ENCODE measurements around the gene TOP3A.

The TOP3A gene

GRCh38 chr17:18281788-18282187 is 33.0 kb downstream of the TOP3A start:
- TF ChIP-seq MAX (IDR thresholded peaks at IDR 0.05), result no peak
- no peak for TF ChIP-seq REST (IDR thresholded peaks at IDR 0.05; ENCODE audit: low read depth)
- TF ChIP-seq TEAD4 (IDR thresholded peaks at IDR 0.05), result no peak
- TF ChIP-seq EGR1 (IDR thresholded peaks at IDR 0.05), result no peak
- no peak for TF ChIP-seq RAD21 (IDR thresholded peaks at IDR 0.05; ENCODE audit: low read depth)
- TF ChIP-seq CEBPB (IDR thresholded peaks at IDR 0.05), result no peak
- TF ChIP-seq USF1 (IDR thresholded peaks at IDR 0.05), result no peak
- TF ChIP-seq EP300 (IDR thresholded peaks at IDR 0.05; ENCODE audit: borderline replicate concordance), result no peak
- no peak for TF ChIP-seq TAF1 (IDR thresholded peaks at IDR 0.05; ENCODE audit: low read depth)
- TF ChIP-seq ZBTB7A (IDR thresholded peaks at IDR 0.05; ENCODE audit: low read depth), result no peak
- no peak for TF ChIP-seq FOXM1 (IDR thresholded peaks at IDR 0.05; ENCODE audit: borderline replicate concordance, low read depth)
- TF ChIP-seq YY1 (IDR thresholded peaks at IDR 0.05; ENCODE audit: low read depth), result no peak
- TF ChIP-seq CREB1 (IDR thresholded peaks at IDR 0.05; ENCODE audit: low read depth), result no peak
- no peak for TF ChIP-seq TCF12 (IDR thresholded peaks at IDR 0.05; ENCODE audit: low read depth)
- no peak for TF ChIP-seq NFIC (IDR thresholded peaks at IDR 0.05)

GRCh38 chr17:18280766-18281371 is 33.9 kb downstream of the TOP3A start:
- no peak for TF ChIP-seq USF1 (IDR thresholded peaks at IDR 0.05)
- TF ChIP-seq CREB1 (IDR thresholded peaks at IDR 0.05; ENCODE audit: low read depth), result no peak
- TF ChIP-seq EP300 (IDR thresholded peaks at IDR 0.05; ENCODE audit: borderline replicate concordance), result no peak
- no peak for TF ChIP-seq RAD21 (IDR thresholded peaks at IDR 0.05; ENCODE audit: low read depth)
- TF ChIP-seq TAF1 (IDR thresholded peaks at IDR 0.05; ENCODE audit: low read depth), result no peak
- TF ChIP-seq TCF12 (IDR thresholded peaks at IDR 0.05; ENCODE audit: low read depth), result no peak
- no peak for TF ChIP-seq NFIC (IDR thresholded peaks at IDR 0.05)
- TF ChIP-seq CEBPB (IDR thresholded peaks at IDR 0.05), result no peak
- TF ChIP-seq TEAD4 (IDR thresholded peaks at IDR 0.05), result no peak
- no peak for TF ChIP-seq REST (IDR thresholded peaks at IDR 0.05; ENCODE audit: low read depth)
- no peak for TF ChIP-seq FOXM1 (IDR thresholded peaks at IDR 0.05; ENCODE audit: borderline replicate concordance, low read depth)
- no peak for TF ChIP-seq MAX (IDR thresholded peaks at IDR 0.05)
- no peak for TF ChIP-seq YY1 (IDR thresholded peaks at IDR 0.05; ENCODE audit: low read depth)
- no peak for TF ChIP-seq EGR1 (IDR thresholded peaks at IDR 0.05)

- TF ChIP-seq TAF1 (IDR thresholded peaks at IDR 0.05; ENCODE audit: low read depth) (no peak), USF1 (IDR thresholded peaks at IDR 0.05) (no peak), FOXM1 (IDR thresholded peaks at IDR 0.05; ENCODE audit: borderline replicate concordance, low read depth) (no peak), EP300 (IDR thresholded peaks at IDR 0.05; ENCODE audit: borderline replicate concordance) (no peak), EGR1 (IDR thresholded peaks at IDR 0.05) (no peak)
These were observed 34.5 kb downstream of the TOP3A start for GRCh38 chr17:18280249-18280648.

DNA sequence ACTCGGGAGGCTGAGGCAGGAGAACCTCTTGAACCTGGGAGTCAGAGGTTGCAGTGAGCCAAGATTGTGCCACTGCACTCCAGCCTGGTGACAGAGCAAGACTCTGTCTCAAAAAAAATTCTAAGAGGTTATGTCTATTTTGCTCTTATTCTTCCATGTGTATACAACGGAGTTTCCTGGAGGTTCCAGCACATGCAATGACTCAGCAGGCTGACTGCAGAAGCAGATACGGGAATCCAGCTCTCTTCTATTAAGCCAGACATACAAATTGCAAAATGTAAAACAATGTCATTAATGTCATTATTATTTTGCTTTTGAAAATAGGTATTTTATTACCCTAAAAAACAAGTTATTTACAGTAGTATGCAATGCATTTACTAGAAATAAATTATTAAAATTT is 35.9 kb downstream of the TOP3A start:
- no peak for TF ChIP-seq RAD21 (IDR thresholded peaks at IDR 0.05; ENCODE audit: low read depth)
- no peak for TF ChIP-seq EP300 (IDR thresholded peaks at IDR 0.05; ENCODE audit: borderline replicate concordance)
- TF ChIP-seq TAF1 (IDR thresholded peaks at IDR 0.05; ENCODE audit: low read depth), result no peak
- TF ChIP-seq YY1 (IDR thresholded peaks at IDR 0.05; ENCODE audit: low read depth), result no peak
- TF ChIP-seq USF1 (IDR thresholded peaks at IDR 0.05), result no peak
- no peak for TF ChIP-seq FOXM1 (IDR thresholded peaks at IDR 0.05; ENCODE audit: borderline replicate concordance, low read depth)
- TF ChIP-seq TCF12 (IDR thresholded peaks at IDR 0.05; ENCODE audit: low read depth), result no peak
- no peak for TF ChIP-seq CREB1 (IDR thresholded peaks at IDR 0.05; ENCODE audit: low read depth)
- TF ChIP-seq MAX (IDR thresholded peaks at IDR 0.05), result no peak
- no peak for TF ChIP-seq NFIC (IDR thresholded peaks at IDR 0.05)
- TF ChIP-seq TEAD4 (IDR thresholded peaks at IDR 0.05), result no peak
- no peak for TF ChIP-seq REST (IDR thresholded peaks at IDR 0.05; ENCODE audit: low read depth)
- TF ChIP-seq EGR1 (IDR thresholded peaks at IDR 0.05), result no peak
- no peak for TF ChIP-seq CEBPB (IDR thresholded peaks at IDR 0.05)
- no peak for TF ChIP-seq ZBTB7A (IDR thresholded peaks at IDR 0.05; ENCODE audit: low read depth)

All from Ishikawa (cell line).